Liver (tissue), 3 donors: ENCODE results near the gene PLA1A.

Experiments
- FOXA1 ChIP-seq: IDR thresholded peaks from 2 replicates; pipeline ENCODE4 v1.6.1; 2016; ENCODE audit warnings: antibody characterized with exemption
- HNF4A ChIP-seq, 2 donors: conservative IDR thresholded peaks; 2 replicates each; pipeline ENCODE4 v1.6.1; 2016; ENCODE audit warnings: antibody characterized with exemption in 2 of 2, mild to moderate bottlenecking in 2 of 2
- SP1 ChIP-seq: IDR thresholded peaks from 2 replicates; pipeline ENCODE4 v1.6.1; 2018; ENCODE audit warnings: antibody characterized with exemption, mild to moderate bottlenecking
- TAF1 ChIP-seq: conservative IDR thresholded peaks from 2 replicates; pipeline ENCODE4 v1.6.1; 2016; ENCODE audit warnings: antibody characterized with exemption, mild to moderate bottlenecking
- YY1 ChIP-seq: IDR thresholded peaks from 2 replicates; pipeline ENCODE4 v1.6.1; 2016; ENCODE audit warnings: antibody characterized with exemption, mild to moderate bottlenecking
- TF ChIP-seq, protein P1 (sequence below): fragments of 150-350 bp; IDR thresholded peaks from 2 replicates; pipeline ENCODE4 v1.5.1; 2017; ENCODE audit warnings: improper control_type of control experiment, low read depth, low read length; ENCODE audit not compliant: missing input control
- TF ChIP-seq, protein P2 (sequence below): IDR thresholded peaks from 2 replicates; pipeline ENCODE4 v1.6.1; 2016; ENCODE audit warnings: antibody characterized with exemption, mild to moderate bottlenecking
- TF ChIP-seq, protein P3 (sequence below): IDR thresholded peaks from 2 replicates; pipeline ENCODE4 v1.6.1; 2016; ENCODE audit warnings: antibody characterized with exemption
- TF ChIP-seq, protein P4 (sequence below): IDR thresholded peaks from 2 replicates; pipeline ENCODE4 v1.6.1; 2016; ENCODE audit warnings: antibody characterized with exemption
- donor health status: healthy.
- donor health status: healthy.

DNA sequence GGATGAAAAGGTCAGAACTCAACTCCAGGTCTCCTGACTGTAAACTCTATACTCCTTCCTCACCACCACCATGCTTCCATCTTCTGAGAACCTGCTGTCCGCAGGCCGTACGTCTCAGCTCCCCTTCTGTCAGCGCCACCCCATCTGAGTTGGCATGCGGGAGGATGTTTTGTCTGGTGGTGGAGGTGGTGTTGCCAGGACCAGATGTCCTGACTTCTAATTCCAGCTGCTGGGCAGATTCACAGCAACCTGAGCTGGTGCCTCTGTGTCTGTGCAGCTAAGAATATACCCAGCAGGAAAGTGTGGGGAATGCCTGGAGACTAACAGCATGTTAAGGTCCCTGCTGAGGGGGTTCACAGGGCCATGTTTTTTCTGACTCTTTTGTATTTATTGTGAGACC is 23.2 kb downstream of the PLA1A start:
- TF ChIP-seq, protein P1, sequence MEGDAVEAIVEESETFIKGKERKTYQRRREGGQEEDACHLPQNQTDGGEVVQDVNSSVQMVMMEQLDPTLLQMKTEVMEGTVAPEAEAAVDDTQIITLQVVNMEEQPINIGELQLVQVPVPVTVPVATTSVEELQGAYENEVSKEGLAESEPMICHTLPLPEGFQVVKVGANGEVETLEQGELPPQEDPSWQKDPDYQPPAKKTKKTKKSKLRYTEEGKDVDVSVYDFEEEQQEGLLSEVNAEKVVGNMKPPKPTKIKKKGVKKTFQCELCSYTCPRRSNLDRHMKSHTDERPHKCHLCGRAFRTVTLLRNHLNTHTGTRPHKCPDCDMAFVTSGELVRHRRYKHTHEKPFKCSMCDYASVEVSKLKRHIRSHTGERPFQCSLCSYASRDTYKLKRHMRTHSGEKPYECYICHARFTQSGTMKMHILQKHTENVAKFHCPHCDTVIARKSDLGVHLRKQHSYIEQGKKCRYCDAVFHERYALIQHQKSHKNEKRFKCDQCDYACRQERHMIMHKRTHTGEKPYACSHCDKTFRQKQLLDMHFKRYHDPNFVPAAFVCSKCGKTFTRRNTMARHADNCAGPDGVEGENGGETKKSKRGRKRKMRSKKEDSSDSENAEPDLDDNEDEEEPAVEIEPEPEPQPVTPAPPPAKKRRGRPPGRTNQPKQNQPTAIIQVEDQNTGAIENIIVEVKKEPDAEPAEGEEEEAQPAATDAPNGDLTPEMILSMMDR, result no peak
- TF ChIP-seq SP1, result no peak
- TF ChIP-seq, protein P2, sequence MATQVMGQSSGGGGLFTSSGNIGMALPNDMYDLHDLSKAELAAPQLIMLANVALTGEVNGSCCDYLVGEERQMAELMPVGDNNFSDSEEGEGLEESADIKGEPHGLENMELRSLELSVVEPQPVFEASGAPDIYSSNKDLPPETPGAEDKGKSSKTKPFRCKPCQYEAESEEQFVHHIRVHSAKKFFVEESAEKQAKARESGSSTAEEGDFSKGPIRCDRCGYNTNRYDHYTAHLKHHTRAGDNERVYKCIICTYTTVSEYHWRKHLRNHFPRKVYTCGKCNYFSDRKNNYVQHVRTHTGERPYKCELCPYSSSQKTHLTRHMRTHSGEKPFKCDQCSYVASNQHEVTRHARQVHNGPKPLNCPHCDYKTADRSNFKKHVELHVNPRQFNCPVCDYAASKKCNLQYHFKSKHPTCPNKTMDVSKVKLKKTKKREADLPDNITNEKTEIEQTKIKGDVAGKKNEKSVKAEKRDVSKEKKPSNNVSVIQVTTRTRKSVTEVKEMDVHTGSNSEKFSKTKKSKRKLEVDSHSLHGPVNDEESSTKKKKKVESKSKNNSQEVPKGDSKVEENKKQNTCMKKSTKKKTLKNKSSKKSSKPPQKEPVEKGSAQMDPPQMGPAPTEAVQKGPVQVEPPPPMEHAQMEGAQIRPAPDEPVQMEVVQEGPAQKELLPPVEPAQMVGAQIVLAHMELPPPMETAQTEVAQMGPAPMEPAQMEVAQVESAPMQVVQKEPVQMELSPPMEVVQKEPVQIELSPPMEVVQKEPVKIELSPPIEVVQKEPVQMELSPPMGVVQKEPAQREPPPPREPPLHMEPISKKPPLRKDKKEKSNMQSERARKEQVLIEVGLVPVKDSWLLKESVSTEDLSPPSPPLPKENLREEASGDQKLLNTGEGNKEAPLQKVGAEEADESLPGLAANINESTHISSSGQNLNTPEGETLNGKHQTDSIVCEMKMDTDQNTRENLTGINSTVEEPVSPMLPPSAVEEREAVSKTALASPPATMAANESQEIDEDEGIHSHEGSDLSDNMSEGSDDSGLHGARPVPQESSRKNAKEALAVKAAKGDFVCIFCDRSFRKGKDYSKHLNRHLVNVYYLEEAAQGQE, result no peak
- TF ChIP-seq HNF4A (conservative IDR thresholded peaks at IDR 0.05), result no peak
- TF ChIP-seq YY1, result no peak
- TF ChIP-seq TAF1, result no peak
- TF ChIP-seq, protein P3, sequence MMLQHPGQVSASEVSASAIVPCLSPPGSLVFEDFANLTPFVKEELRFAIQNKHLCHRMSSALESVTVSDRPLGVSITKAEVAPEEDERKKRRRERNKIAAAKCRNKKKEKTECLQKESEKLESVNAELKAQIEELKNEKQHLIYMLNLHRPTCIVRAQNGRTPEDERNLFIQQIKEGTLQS, result no peak
- TF ChIP-seq FOXA1, result no peak
- TF ChIP-seq, protein P4, sequence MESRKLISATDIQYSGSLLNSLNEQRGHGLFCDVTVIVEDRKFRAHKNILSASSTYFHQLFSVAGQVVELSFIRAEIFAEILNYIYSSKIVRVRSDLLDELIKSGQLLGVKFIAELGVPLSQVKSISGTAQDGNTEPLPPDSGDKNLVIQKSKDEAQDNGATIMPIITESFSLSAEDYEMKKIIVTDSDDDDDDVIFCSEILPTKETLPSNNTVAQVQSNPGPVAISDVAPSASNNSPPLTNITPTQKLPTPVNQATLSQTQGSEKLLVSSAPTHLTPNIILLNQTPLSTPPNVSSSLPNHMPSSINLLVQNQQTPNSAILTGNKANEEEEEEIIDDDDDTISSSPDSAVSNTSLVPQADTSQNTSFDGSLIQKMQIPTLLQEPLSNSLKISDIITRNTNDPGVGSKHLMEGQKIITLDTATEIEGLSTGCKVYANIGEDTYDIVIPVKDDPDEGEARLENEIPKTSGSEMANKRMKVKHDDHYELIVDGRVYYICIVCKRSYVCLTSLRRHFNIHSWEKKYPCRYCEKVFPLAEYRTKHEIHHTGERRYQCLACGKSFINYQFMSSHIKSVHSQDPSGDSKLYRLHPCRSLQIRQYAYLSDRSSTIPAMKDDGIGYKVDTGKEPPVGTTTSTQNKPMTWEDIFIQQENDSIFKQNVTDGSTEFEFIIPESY, result no peak
